Measurements from ENCODE around the gene ZG16B.
A peak's percentile ranks its signal among the peaks of the same experiment; 100 is the strongest.

Gene ZG16B

GRCh38 chr16:2829501-2830354 is at the start of gene ZG16B:
Gene ZG16B (plus strand): TSS chr16:2830303. CDS start chr16:2830442, 139 bp downstream.
- no peak for TF ChIP-seq JUND (IDR thresholded peaks at IDR 0.05; ENCODE audit: low read depth)
- peak; percentile 84 to 96 for DNase-seq (ENCODE audit: low read depth in 1 of 2, low spot score in 1 of 2)
- in situ Hi-C loops (cut with HindIII; ENCODE audit: low pct_unique_long_range_greater_than_20kb, low sequenced_read_pairs): no loop called here

- TF ChIP-seq JUND (IDR thresholded peaks at IDR 0.05; ENCODE audit: low read depth): no peak
- no peak for DNase-seq (ENCODE audit: low read depth in 1 of 2, low spot score in 1 of 2)
- in situ Hi-C loops (cut with HindIII; ENCODE audit: low pct_unique_long_range_greater_than_20kb, low sequenced_read_pairs): no loop called here
Observed at GRCh38 chr16:2782583-2783351, 47.3 kb upstream of the ZG16B start.

- no peak for TF ChIP-seq JUND (IDR thresholded peaks at IDR 0.05; ENCODE audit: low read depth)
- DNase-seq (ENCODE audit: low read depth in 1 of 2, low spot score in 1 of 2): no peak
- in situ Hi-C loops (cut with HindIII; ENCODE audit: low pct_unique_long_range_greater_than_20kb, low sequenced_read_pairs): no loop called here
Observed at GRCh38 chr16:2783581-2784357, 46.3 kb upstream of the ZG16B start.

- in situ Hi-C loops (cut with HindIII; ENCODE audit: low pct_unique_long_range_greater_than_20kb, low sequenced_read_pairs): no loop called here
- TF ChIP-seq JUND (IDR thresholded peaks at IDR 0.05; ENCODE audit: low read depth): no peak
- no peak for DNase-seq (ENCODE audit: low read depth in 1 of 2, low spot score in 1 of 2)
Observed at GRCh38 chr16:2784358-2785100, 45.6 kb upstream of the ZG16B start.

- no peak for DNase-seq (ENCODE audit: low read depth in 1 of 2, low spot score in 1 of 2)
- in situ Hi-C loops (cut with HindIII; ENCODE audit: low pct_unique_long_range_greater_than_20kb, low sequenced_read_pairs): no loop called here
- no peak for TF ChIP-seq JUND (IDR thresholded peaks at IDR 0.05; ENCODE audit: low read depth)
Observed at GRCh38 chr16:2785101-2785991, 44.8 kb upstream of the ZG16B start.

- no peak for DNase-seq (ENCODE audit: low read depth in 1 of 2, low spot score in 1 of 2)
- in situ Hi-C loops (cut with HindIII; ENCODE audit: low pct_unique_long_range_greater_than_20kb, low sequenced_read_pairs): no loop called here
Observed at GRCh38 chr16:2786061-2786825, 43.9 kb upstream of the ZG16B start.

GRCh38 chr16:2786826-2787151 is 43.3 kb upstream of the ZG16B start:
- no peak for DNase-seq (ENCODE audit: low read depth in 1 of 2, low spot score in 1 of 2)
- no peak for TF ChIP-seq JUND (IDR thresholded peaks at IDR 0.05; ENCODE audit: low read depth)
- in situ Hi-C loops (cut with HindIII; ENCODE audit: low pct_unique_long_range_greater_than_20kb, low sequenced_read_pairs): no loop called here

More at GRCh38 chr16:2786061-2786825, 43.9 kb upstream of the ZG16B start:
- TF ChIP-seq JUND (IDR thresholded peaks at IDR 0.05; ENCODE audit: low read depth): no peak

- TF ChIP-seq JUND (IDR thresholded peaks at IDR 0.05; ENCODE audit: low read depth): no peak
- in situ Hi-C loops (cut with HindIII; ENCODE audit: low pct_unique_long_range_greater_than_20kb, low sequenced_read_pairs): no loop called here
Observed at GRCh38 chr16:2787406-2787805, 42.7 kb upstream of the ZG16B start, which contains the start of gene PRSS33. Gene PRSS33 (minus strand): TSS chr16:2787560. CDS start chr16:2786547, 1,013 bp downstream.

GRCh38 chr16:2787961-2788360 is 42.1 kb upstream of the ZG16B start:
- in situ Hi-C loops (cut with HindIII; ENCODE audit: low pct_unique_long_range_greater_than_20kb, low sequenced_read_pairs): no loop called here
- no peak for DNase-seq (ENCODE audit: low read depth in 1 of 2, low spot score in 1 of 2)
- TF ChIP-seq JUND (IDR thresholded peaks at IDR 0.05; ENCODE audit: low read depth): no peak

More at GRCh38 chr16:2787406-2787805, 42.7 kb upstream of the ZG16B start, which contains the start of gene PRSS33:
- no peak for DNase-seq (ENCODE audit: low read depth in 1 of 2, low spot score in 1 of 2)

GRCh38 chr16:2790631-2791030 is 39.5 kb upstream of the ZG16B start:
- in situ Hi-C loops (cut with HindIII; ENCODE audit: low pct_unique_long_range_greater_than_20kb, low sequenced_read_pairs): no loop called here
- no peak for TF ChIP-seq JUND (IDR thresholded peaks at IDR 0.05; ENCODE audit: low read depth)

More at GRCh38 chr16:2790631-2791030, 39.5 kb upstream of the ZG16B start:
- DNase-seq (ENCODE audit: low read depth in 1 of 2, low spot score in 1 of 2): no peak

Measured in T47D (cell line).